LHCN-M2 (cell line): ENCODE data around the gene CALN1. TPM values are rescaled to one million over a fixed set of nuclear protein-coding genes. Genes with fewer than 3 reads are reported as not detected.
"Not testable (repeated sequence)": the region's sequence is repeated elsewhere in the genome, so short reads cannot be mapped to it uniquely, and the experiment has no call there.

Experiments
- DNase-seq: peaks from one replicate; pipeline ENCODE4 v3.0.0-alpha.2; 2012; ENCODE audit warnings: low read depth
- total RNA-seq: library from RNA; depleted of rRNA; stranded (reverse); fragments of >200 nt; gene quantifications from 2 replicates; pipeline ENCODE4 v1.2.3, GENCODE V29; 2014

CALN1 gene
- total RNA-seq, 1 experiment from 2014 or later: not detected

DNA sequence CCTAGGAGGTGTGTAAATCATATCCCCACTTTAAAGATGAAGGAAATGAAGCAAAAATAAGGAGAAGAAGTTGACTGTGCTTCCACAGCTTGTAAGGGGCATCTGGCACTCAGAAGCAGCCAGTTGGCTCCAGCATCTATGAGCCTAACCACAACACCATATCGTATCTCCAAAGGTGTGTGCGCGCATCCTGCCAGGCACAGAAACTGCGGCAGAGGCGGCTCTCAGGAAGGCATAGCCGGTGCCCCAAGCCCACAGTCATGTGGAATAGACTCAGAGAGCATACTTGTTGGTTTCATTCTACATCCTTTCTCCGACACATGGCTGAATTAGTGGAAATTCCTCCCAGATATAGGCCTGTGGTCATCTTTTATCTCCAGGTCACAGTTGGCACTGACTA lies 423.9 kb downstream of the CALN1 start:
- no peak for DNase-seq

DNA sequence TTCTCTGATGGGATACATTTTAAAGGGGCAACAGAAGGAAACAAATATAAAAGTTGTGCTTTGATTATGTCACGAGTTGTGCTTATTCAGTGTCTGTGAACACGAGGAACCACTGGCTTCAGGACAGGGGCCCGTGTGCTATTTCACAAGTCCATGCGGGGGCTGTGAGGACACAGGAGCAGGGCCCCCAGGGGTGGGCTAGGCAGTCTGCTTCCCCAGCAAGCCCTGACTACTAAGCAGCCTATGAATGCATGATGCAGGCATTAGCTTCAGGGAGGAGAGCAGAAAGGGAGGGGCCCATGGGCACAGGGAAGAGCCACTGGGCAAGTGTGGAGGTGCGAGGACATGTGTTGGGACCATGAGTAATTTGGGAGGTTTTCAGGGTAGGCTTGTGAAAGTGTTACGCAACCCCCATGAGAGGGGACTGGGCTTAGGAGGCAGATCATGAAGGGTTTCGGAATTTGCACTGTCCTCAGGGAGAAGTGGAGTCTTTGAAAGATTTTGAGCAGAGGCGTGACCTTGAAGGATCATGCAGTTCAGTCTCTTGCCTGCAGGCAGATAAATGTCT lies 424.9 kb downstream of the CALN1 start:
- no peak for DNase-seq

GRCh38 chr7:71984348-71984747 lies 427.8 kb downstream of the CALN1 start:
- DNase-seq: no peak

DNA sequence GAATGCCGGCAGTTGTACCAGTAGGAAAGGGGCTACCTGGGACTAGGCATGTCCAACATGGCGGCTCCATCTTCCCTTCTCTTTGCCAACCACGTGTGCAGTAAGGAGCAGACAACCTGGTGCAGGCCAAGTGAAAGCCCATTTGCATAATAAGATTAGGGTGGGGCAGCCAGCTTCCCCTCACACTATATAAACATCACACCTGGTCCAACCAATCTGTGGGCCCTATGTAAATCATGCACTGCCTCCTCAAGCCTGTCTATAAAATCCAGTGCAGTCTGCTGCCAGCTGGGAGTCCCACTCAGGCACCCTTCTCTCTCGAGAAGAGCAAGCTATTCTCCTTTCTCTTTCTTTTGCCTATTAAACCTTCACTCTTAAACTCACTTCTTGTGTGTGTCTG lies 429.3 kb downstream of the CALN1 start:
- DNase-seq: no peak

- DNase-seq: no peak
Measured at GRCh38 chr7:71976645-71977044, 435.5 kb downstream of the CALN1 start.

- DNase-seq: no peak
Measured at GRCh38 chr7:71974611-71975010, 437.5 kb downstream of the CALN1 start.

DNA sequence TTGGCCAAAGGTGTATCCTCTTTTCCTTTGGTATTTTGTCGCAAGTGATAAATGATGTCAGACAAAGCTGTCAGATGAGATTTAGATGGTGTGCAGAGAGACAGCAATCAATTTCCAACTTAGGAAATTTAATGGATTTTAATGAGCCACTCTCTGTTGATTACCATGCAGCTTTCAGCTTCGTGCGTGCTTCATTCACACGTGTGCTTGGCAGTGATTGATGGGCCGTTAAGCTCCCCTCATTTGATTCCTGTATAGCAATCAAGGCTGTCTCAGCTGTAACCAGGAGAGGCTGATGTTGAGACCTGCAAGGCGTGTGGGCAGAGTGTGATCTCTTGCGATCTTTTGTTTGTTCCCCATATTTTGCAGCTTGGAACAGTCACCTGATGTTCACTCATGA lies 439.6 kb downstream of the CALN1 start:
- no peak for DNase-seq

DNA sequence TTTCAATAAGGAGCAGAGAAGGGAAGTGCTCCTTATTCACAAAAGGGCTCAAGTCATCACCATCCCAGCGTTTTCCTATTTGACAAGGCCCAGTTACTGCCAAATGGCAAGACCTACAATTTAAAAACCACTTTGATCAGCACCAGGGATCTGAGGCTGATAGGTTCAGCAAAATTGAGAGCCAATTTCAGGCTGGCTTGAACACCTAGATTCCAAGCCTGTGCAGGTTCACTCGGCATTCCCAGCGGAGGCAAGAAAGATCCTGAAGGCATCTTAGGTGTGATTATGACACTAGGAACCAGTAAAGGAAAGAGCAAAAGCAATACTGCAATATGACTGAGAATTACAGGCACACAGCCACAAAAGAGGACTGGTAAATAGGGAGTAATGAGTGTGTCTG lies 441.4 kb downstream of the CALN1 start:
- DNase-seq: no peak

GRCh38 chr7:71962636-71963035 lies 449.5 kb downstream of the CALN1 start:
- no peak for DNase-seq

DNA sequence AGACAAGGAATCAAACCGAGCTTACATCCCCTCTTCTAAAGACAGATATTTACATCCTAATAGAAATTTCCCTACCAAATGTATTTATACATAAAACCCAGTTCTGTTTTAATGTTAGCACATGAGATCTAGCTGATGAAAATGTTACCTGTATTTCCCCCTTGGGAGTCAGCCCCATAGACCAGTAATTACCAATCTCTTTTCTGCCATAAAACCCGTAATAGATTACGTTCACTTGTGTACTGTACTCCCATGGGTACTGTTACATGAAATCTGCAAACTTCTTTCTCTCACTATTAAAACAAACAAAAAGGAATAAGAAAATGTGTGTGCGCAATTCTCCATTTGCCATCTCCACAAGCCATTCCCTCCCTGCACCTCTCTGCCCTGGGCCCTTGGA lies 450.9 kb downstream of the CALN1 start:
- DNase-seq: no peak

GRCh38 chr7:71942115-71942514 lies 470.0 kb downstream of the CALN1 start:
- DNase-seq: no peak

DNA sequence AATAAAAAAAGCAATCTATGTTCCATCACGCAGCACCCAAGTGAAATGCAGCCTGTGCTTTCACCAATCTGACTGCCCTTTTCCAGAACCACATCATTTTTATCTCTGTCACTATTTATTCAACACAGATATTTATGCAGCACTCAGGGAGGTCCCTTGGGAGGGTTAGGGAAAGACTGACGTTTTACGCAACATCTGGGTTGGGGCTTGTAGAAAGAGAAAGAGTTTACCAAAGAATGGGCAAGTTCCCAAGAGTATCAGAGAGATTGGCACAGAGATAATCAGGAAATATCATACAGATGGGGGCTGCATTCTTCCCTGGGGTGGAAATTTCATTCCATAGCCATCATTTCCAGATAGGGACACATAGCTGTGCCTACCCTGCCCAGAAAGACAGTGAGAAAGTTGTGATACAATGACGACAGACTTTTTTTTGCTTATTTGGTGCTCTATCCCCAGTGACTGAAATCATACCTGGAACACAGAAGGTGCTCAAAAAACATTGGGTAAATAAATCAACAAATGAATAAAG lies 474.2 kb downstream of the CALN1 start:
- no peak for DNase-seq

GRCh38 chr7:71935674-71936073 lies 476.5 kb downstream of the CALN1 start:
- DNase-seq: no peak

- no peak for DNase-seq
Measured at GRCh38 chr7:71933426-71933825, 478.7 kb downstream of the CALN1 start.

DNA sequence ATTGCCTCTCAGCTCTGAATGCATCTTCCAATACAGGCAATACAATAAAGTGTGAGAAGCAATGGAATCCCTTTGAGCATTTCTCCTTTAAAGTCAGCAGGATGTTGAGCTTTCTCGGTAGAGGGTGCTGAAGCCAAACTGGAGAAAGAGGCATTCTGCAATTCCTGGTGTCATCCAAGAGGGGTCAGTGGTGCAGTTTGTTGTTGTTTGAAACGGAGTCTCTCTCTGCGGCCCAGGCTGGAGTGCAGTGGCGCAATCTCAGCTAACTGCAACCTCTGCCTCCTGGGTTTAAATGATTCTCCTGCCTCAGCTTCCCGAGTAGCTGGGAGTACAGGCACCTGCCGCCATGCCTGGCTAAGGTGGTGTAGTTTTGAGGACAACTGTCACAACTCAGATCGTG lies 486.5 kb downstream of the CALN1 start:
- no peak for DNase-seq

GRCh38 chr7:71914204-71914603 lies 497.9 kb downstream of the CALN1 start:
- not testable (repeated sequence) for DNase-seq

GRCh38 chr7:71912476-71912875 lies 499.7 kb downstream of the CALN1 start:
- DNase-seq: no peak

DNA sequence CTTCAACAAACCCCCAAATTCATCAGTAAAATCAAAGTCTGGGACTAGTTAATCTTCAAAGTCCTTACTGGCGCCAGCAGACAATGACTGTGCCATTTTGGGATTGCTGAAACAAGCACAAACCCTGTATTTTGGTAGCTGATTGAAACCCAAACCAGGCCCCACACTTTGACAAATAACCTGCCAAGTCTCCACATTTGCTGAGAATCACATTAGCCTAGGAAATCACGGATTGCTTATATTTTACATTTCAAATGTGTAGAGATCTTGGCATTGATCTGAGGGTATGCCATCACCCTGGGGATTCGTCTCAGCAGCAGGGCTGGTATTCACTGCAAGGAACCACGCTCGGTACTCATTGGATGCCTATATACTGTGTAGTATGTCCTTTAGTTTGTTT lies 501.1 kb downstream of the CALN1 start:
- no peak for DNase-seq

GRCh38 chr7:71905821-71906220 lies 506.3 kb downstream of the CALN1 start:
- DNase-seq: no peak

GRCh38 chr7:71904484-71904883 lies 507.7 kb downstream of the CALN1 start:
- DNase-seq: no peak

GRCh38 chr7:71900556-71900955 lies 511.6 kb downstream of the CALN1 start:
- DNase-seq: no peak

DNA sequence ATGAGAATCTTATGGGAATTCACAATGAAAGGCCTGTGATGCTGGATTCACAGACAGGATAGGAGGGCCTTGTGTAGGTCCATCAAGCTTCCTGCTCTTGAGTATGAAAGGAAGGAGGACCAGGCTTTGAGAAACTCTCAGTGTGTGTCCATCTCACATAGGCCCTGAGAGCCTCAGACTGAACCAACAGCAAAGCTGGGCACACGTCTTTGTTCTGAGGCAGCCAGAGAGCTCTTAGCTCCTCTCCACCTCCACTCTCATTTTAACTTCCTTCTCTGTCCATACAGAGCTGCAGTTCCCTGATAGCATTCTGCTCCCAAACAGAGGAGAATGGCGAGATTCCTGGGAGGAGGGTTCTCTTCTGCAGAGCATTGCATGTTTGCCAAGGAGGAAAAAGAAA lies 515.6 kb downstream of the CALN1 start:
- DNase-seq: no peak

- no peak for DNase-seq
Measured at GRCh38 chr7:71886046-71886445, 526.1 kb downstream of the CALN1 start.

DNA sequence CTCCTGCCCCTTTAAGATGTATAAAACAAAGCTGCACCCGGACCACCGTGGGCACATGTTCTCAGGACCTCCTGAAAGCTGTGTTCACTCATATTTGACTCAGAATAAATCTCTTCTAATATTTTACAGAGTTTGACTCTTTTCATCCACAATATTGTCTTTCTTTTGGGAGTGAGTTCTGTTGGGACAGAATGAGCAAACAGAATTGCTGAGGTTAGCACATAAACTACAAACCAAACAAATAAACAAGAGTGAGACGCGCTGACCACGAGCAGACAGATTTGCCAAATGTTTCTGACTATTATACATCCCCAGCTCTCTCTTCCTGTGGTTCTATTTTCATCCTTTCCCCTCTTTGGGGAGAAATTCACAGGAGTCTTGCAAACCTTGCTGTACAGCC lies 526.7 kb downstream of the CALN1 start:
- no peak for DNase-seq
